ENCODE results near the gene EPC2. TPM values are rescaled to one million over a fixed set of nuclear protein-coding genes. Genes with fewer than 3 reads are reported as not detected.
A peak's percentile ranks its signal among the peaks of the same experiment; 100 is the strongest.

Gene EPC2
- total RNA-seq, 1 experiment from 2014 or later: 20.3 TPM

DNA sequence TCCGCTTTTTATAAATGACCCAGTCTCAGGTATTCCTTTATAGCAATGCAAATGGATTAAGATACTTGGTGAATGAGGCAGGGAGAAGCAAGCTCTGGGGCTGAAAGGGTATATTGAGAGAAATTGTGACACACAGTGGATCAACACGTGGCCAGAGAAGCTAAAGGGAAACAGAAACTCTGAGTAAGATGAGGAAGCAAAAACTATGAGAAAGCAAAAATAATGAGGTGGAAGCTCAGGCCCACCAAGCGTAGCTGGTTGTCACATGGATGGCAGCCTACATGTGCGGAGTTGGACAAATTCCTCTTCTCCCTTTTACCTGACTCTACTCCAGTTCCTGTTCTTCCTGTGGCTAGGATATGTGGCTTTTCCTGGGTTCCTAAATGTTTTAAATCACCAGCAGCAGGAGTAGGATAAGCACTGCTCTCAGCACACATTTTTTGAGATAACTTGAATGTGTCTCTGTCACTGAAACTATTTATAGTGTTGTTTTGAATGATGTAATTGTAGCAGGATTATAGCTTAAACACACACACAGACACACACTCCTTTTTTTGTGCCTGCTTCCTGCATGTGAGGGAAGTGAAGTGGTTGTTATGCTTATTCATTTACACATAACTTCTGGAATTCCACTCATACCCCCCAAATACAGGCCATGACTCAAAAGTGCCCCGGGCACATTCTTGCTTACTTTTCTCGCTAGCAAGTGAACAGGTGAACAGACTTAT, 30.1 kb upstream of the EPC2 start:
- ATAC-seq (no peak; the same call in 1 of the 2 replicates), DNase-seq (ENCODE audit: low spot score) (peak; percentile 22)
- no peak overlapping the region for H3K4me3 Mint-ChIP-seq
- TF ChIP-seq PRRX2 (CRISPR knock-in tag; IDR thresholded peaks at IDR 0.05) (no peak), NR3C1 (CRISPR knock-in tag; conservative IDR thresholded peaks at IDR 0.05; ENCODE audit: low read depth) (no peak), E2F5 (CRISPR knock-in tag; IDR thresholded peaks at IDR 0.05) (no peak), USF1 (CRISPR knock-in tag; IDR thresholded peaks at IDR 0.05) (peak; percentile 3; the same call in 1 of the 2 replicates), AR (CRISPR knock-in tag; IDR thresholded peaks at IDR 0.05) (no peak), TCF7 (CRISPR knock-in tag; IDR thresholded peaks at IDR 0.05; ENCODE audit: low read depth) (no peak), HMGA2 (CRISPR knock-in tag; IDR thresholded peaks at IDR 0.05) (no peak), SMAD4 (CRISPR knock-in tag; IDR thresholded peaks at IDR 0.05) (no peak)
- TF ChIP-seq, protein P1, sequence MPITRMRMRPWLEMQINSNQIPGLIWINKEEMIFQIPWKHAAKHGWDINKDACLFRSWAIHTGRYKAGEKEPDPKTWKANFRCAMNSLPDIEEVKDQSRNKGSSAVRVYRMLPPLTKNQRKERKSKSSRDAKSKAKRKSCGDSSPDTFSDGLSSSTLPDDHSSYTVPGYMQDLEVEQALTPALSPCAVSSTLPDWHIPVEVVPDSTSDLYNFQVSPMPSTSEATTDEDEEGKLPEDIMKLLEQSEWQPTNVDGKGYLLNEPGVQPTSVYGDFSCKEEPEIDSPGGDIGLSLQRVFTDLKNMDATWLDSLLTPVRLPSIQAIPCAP (CRISPR knock-in tag; IDR thresholded peaks at IDR 0.05): no peak
- no peaks in the 10 kb centered on the region for H3K36me3 Mint-ChIP-seq
- H3K4me1 Mint-ChIP-seq: peaks cover 34% of the 10 kb centered on the region
- H3K27me3 Mint-ChIP-seq (ENCODE audit: low read depth): no peaks in the 10 kb centered on the region
- peak overlapping the region; percentile 91 for H3K27ac Mint-ChIP-seq
- H3K9me3 Mint-ChIP-seq: no peaks in the 10 kb centered on the region
- POLR2A ChIA-PET: interaction anchor here (0.7 kb wide), 1 partner anchor 31 kb away, joined by 4 read pairs; no protein-coding TSS in a partner anchor
- CTCF ChIA-PET: interaction anchor here (0.7 kb wide), 1 partner anchor 29 kb away, joined by 4 read pairs; no protein-coding TSS in a partner anchor

GRCh38 chr2:148615381-148615841, 29.1 kb upstream of the EPC2 start:
- no peak for DNase-seq (ENCODE audit: low spot score)
- ChIA-PET POLR2A (interaction anchor here (0.7 to 1.9 kb wide), 2 partner anchors 28 to 141 kb away, joined by 3 to 5 read pairs; no protein-coding TSS in a partner anchor), CTCF (interaction anchor here (0.7 kb wide), 1 partner anchor 28 kb away, joined by 4 read pairs; no protein-coding TSS in a partner anchor)
- peak; percentile 9 for ATAC-seq
- H3K27ac Mint-ChIP-seq: no peak overlapping the region
- TF ChIP-seq GABPB1 (CRISPR knock-in tag; IDR thresholded peaks at IDR 0.05): no peak
- TF ChIP-seq, protein P2, sequence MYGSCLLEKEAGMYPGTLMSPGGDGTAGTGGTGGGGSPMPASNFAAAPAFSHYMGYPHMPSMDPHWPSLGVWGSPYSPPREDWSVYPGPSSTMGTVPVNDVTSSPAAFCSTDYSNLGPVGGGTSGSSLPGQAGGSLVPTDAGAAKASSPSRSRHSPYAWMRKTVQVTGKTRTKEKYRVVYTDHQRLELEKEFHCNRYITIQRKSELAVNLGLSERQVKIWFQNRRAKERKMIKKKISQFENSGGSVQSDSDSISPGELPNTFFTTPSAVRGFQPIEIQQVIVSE (CRISPR knock-in tag; IDR thresholded peaks at IDR 0.05; ENCODE audit: borderline replicate concordance): no peak
- TF ChIP-seq SMAD4 (CRISPR knock-in tag; IDR thresholded peaks at IDR 0.05): no peak
- no peak for TF ChIP-seq TEAD4 (CRISPR knock-in tag; IDR thresholded peaks at IDR 0.05)
- TF ChIP-seq KAT7 (CRISPR knock-in tag; IDR thresholded peaks at IDR 0.05; ENCODE audit: borderline replicate concordance): no peak
- TF ChIP-seq ZNF219 (CRISPR knock-in tag; IDR thresholded peaks at IDR 0.05; ENCODE audit: borderline replicate concordance): no peak
- no peak for TF ChIP-seq USF1 (CRISPR knock-in tag; IDR thresholded peaks at IDR 0.05)
- TF ChIP-seq NFYB (CRISPR knock-in tag; conservative IDR thresholded peaks at IDR 0.05; ENCODE audit: low read depth): no peak
- no peak overlapping the region for H3K4me3 Mint-ChIP-seq
- peaks cover 34% of the 10 kb centered on the region for H3K4me1 Mint-ChIP-seq
- H3K9me3 Mint-ChIP-seq: no peaks in the 10 kb centered on the region
- no peaks in the 10 kb centered on the region for H3K36me3 Mint-ChIP-seq
- H3K27me3 Mint-ChIP-seq (ENCODE audit: low read depth): no peaks in the 10 kb centered on the region

Data from WTC11 (cell line).